ENCODE measurements around the gene CZIB.

GRCh38 chr1:53264048-53264447 is 43.6 kb upstream of the CZIB start:
- TF ChIP-seq CTCF (IDR thresholded peaks at IDR 0.05; ENCODE audit: low read depth, low read length) (no peak), POLR2A (IDR thresholded peaks at IDR 0.05; ENCODE audit: extremely low read depth, insufficient read length) (no peak)

Data from NB4 (cell line).